SK-N-SH (cell line): ENCODE measurements around the gene HOXB6. TPM values are rescaled to one million over a fixed set of nuclear protein-coding genes. Genes with fewer than 3 reads are reported as not detected.

ENCODE experiments used
- CTCF ChIA-PET: fragments of 300-600, 350-600 bp; formaldehyde crosslinking; extraction: SDS; loops from one replicate; lab custom pipeline; 2021; lab: Yijun Ruan, JAX
- POLR2A ChIA-PET: fragments of 350-600 bp; sonication (Branson Sonifier 250); formaldehyde crosslinking; extraction: SDS; loops from one replicate; lab custom pipeline; 2020; ENCODE audit warnings: antibody characterized with exemption, inconsistent platforms; lab: Yijun Ruan, JAX
- DNase-seq: peaks from one replicate; pipeline ENCODE4 v3.0.0; 2012
- H2AFZ ChIP-seq: fragments of 200-600 bp; sonication (generic); 2 replicates; pipeline ENCODE4 v1.8.1; 2016; ENCODE audit warnings: antibody characterized with exemption, mild to moderate bottlenecking, low read depth
- H3F3A ChIP-seq: fragments of 200-600 bp; sonication (generic); replicated peaks from 2 replicates; pipeline ENCODE3; 2016; ENCODE audit warnings: antibody characterized with exemption, mild to moderate bottlenecking; ENCODE audit not compliant: insufficient read depth
- H3K27ac ChIP-seq, 2 experiments: fragments of 200-500 bp in 1 of 2; fragments of 200-600 bp in 1 of 2; sonication (Bioruptor generic) in 1 of 2; sonication (generic), shearing (Covaris generic) in 1 of 2; 2 replicates each; pipeline versions ENCODE4 v1.5.1 to v1.6.1; 2014 to 2016; ENCODE audit warnings: low read depth in 2 of 2, inconsistent platforms in 1 of 2, low read length in 1 of 2, mild to moderate bottlenecking in 1 of 2, mixed read lengths in 1 of 2
- H3K27me3 ChIP-seq: fragments of 200-600 bp; sonication (generic), shearing (Covaris generic); 2 replicates; pipeline ENCODE4 v1.6.1; 2016; ENCODE audit warnings: mixed run types; ENCODE audit not compliant: insufficient read depth
- H3K36me3 ChIP-seq, 2 experiments: fragments of 200-500 bp in 1 of 2; fragments of 200-600 bp in 1 of 2; sonication (Bioruptor generic) in 1 of 2; sonication (generic) in 1 of 2; replicated peaks in 1 of 2; 2 replicates each; pipeline versions ENCODE3 to v1.5.1; 2014 to 2016; ENCODE audit warnings: low read length in 1 of 2, mild to moderate bottlenecking in 1 of 2; ENCODE audit not compliant: insufficient read depth in 2 of 2, control insufficient read depth in 1 of 2
- H3K4me1 ChIP-seq, 2 experiments: fragments of 200-500 bp in 1 of 2; fragments of 200-600 bp in 1 of 2; sonication (Bioruptor generic) in 1 of 2; sonication (generic), shearing (Covaris generic) in 1 of 2; 2 replicates each; pipeline versions ENCODE4 v1.5.1 to v1.6.1; 2014 to 2016; ENCODE audit warnings: low read depth in 1 of 2, low read length in 1 of 2, mixed run types in 1 of 2; ENCODE audit not compliant: insufficient read depth in 2 of 2, control insufficient read depth in 1 of 2
- H3K4me2 ChIP-seq: fragments of 200-600 bp; sonication (generic), shearing (Covaris generic); 2 replicates; pipeline ENCODE4 v1.6.1; 2017; ENCODE audit warnings: mixed run types
- H3K4me3 ChIP-seq, 2 experiments: fragments of 200-500 bp in 1 of 2; fragments of 200-600 bp in 1 of 2; sonication (Bioruptor generic) in 1 of 2; sonication (generic), shearing (Covaris generic) in 1 of 2; 2 replicates each; pipeline versions ENCODE4 v1.5.1 to v1.8.1; 2014 to 2016; ENCODE audit warnings: low read depth in 2 of 2, inconsistent platforms in 1 of 2, low read length in 1 of 2, mild to moderate bottlenecking in 1 of 2, mixed read lengths in 1 of 2, moderate library complexity in 1 of 2
- H3K79me2 ChIP-seq: fragments of 200-600 bp; sonication (generic); 2 replicates; pipeline ENCODE4 v1.8.1; 2017; ENCODE audit warnings: mild to moderate bottlenecking; ENCODE audit not compliant: insufficient read depth
- H3K9ac ChIP-seq: fragments of 200-600 bp; sonication (generic); 2 replicates; pipeline ENCODE4 v1.6.1; 2017; ENCODE audit warnings: mixed run types
- H3K9me2 ChIP-seq: fragments of 200-600 bp; sonication (generic); 2 replicates; pipeline ENCODE4 v1.6.1; 2017; ENCODE audit warnings: mixed run types
- H3K9me3 ChIP-seq: fragments of 200-600 bp; sonication (generic); 2 replicates; pipeline ENCODE4 v1.6.1; 2017; ENCODE audit warnings: mixed run types, mild to moderate bottlenecking, moderate library complexity
- H4K20me1 ChIP-seq: fragments of 200-600 bp; sonication (generic); 2 replicates; pipeline ENCODE4 v1.6.1; 2017; ENCODE audit warnings: mild to moderate bottlenecking, mixed run types; ENCODE audit not compliant: insufficient read depth
- EZH2phosphoT487 ChIP-seq: fragments of 200-600 bp; sonication (generic); IDR thresholded peaks from 2 replicates; pipeline ENCODE4 v1.6.1; 2017; ENCODE audit warnings: low read depth, mixed run types, mild to moderate bottlenecking, antibody characterized with exemption, moderate library complexity, borderline replicate concordance
- FOSL2 ChIP-seq: IDR thresholded peaks from 2 replicates; pipeline ENCODE4 v1.4.0; 2012; ENCODE audit warnings: low read depth, mild to moderate bottlenecking, moderate library complexity, borderline replicate concordance
- FOXM1 ChIP-seq: IDR thresholded peaks from 2 replicates; pipeline ENCODE4 v1.4.0; 2012; ENCODE audit warnings: low read depth, mild to moderate bottlenecking
- MEF2A ChIP-seq: IDR thresholded peaks from 2 replicates; pipeline ENCODE4 v1.4.0; 2012; ENCODE audit warnings: low read depth, borderline replicate concordance
- PBX3 ChIP-seq: IDR thresholded peaks from 2 replicates; pipeline ENCODE4; 2012
- POLR2AphosphoS5 ChIP-seq: IDR thresholded peaks from 2 replicates; pipeline ENCODE4 v1.6.1; 2012; ENCODE audit warnings: low read depth, low read length
- RCOR1 ChIP-seq: fragments of 150-350 bp; IDR thresholded peaks from 2 replicates; pipeline ENCODE4 v1.6.1; 2017; ENCODE audit warnings: antibody characterized with exemption, low read length
- RXRA ChIP-seq: IDR thresholded peaks from 2 replicates; pipeline ENCODE4 v1.4.0; 2012; ENCODE audit warnings: low read depth, mild to moderate bottlenecking, borderline replicate concordance
- SIN3A ChIP-seq: IDR thresholded peaks from 2 replicates; pipeline ENCODE4 v1.6.1; 2012; ENCODE audit warnings: low read depth, mild to moderate bottlenecking, low read length, moderate library complexity, borderline replicate concordance
- SMC3 ChIP-seq: IDR thresholded peaks from 2 replicates; pipeline ENCODE4 v1.6.1; 2012; ENCODE audit warnings: low read depth, low read length, improper control_type of control experiment
- TAF1 ChIP-seq: IDR thresholded peaks from 2 replicates; pipeline ENCODE4 v1.6.1; 2012; ENCODE audit warnings: low read depth, mild to moderate bottlenecking, low read length, moderate library complexity, borderline replicate concordance
- TEAD4 ChIP-seq: IDR thresholded peaks from 2 replicates; pipeline ENCODE4 v1.4.0; 2012; ENCODE audit warnings: mild to moderate bottlenecking, borderline replicate concordance; ENCODE audit not compliant: insufficient read depth
- USF2 ChIP-seq: fragments of 150-350 bp; IDR thresholded peaks from 2 replicates; pipeline ENCODE4 v1.6.1; 2017; ENCODE audit warnings: antibody characterized with exemption, low read length, low read depth, borderline replicate concordance
- WGBS: methylation state at CpG from one replicate; pipeline ENCODE4 v1.1.6; 2017; ENCODE audit warnings: low lambda C conversion rate; 5-methylcytosine and 5-hydroxymethylcytosine counted together
- polyA plus RNA-seq, 3 experiments: library from polyadenylated mRNA; depleted of rRNA; stranded (reverse); fragments of >200 nt; gene quantifications; 2 replicates each; pipeline ENCODE4 v1.2.3, GENCODE V29; 2012

The HOXB6 gene
- polyA plus RNA-seq, 1 of the 3 experiments (the other 2 are of a cell fraction): not detected

GRCh38 chr17:48642059-48642842 lies 37.5 kb upstream of the HOXB6 start:
- H3K27ac ChIP-seq: no peak overlapping the region
- TF ChIP-seq FOSL2 (no peak), SMC3 (no peak), TAF1 (no peak), SIN3A (no peak), EZH2phosphoT487 (no peak), RCOR1 (no peak), FOXM1 (no peak), POLR2AphosphoS5 (no peak), USF2 (no peak), RXRA (no peak), PBX3 (no peak), TEAD4 (no peak), MEF2A (no peak)
- no peaks in the 10 kb centered on the region for H3F3A ChIP-seq
- no peak overlapping the region for H3K4me2 ChIP-seq
- H3K9me2 ChIP-seq: no peaks in the 10 kb centered on the region
- POLR2A ChIA-PET: no interaction called here
- WGBS: 23% methylated on average over 54 of the region's 58 CpGs
- H3K9me3 ChIP-seq: no peaks in the 10 kb centered on the region
- H3K4me3 ChIP-seq: no peak overlapping the region
- H3K9ac ChIP-seq: no peak overlapping the region
- H2AFZ ChIP-seq: no peak overlapping the region
- H3K27me3 ChIP-seq: peaks cover 100% of the 10 kb centered on the region
- no peaks in the 10 kb centered on the region for H4K20me1 ChIP-seq
- CTCF ChIA-PET: interaction anchor here (1.3 kb wide), 1 partner anchor 36 kb away, joined by 3 read pairs; no protein-coding TSS in a partner anchor
- no peaks in the 10 kb centered on the region for H3K79me2 ChIP-seq
- no peaks in the 10 kb centered on the region for H3K36me3 ChIP-seq
- no peaks in the 10 kb centered on the region for H3K4me1 ChIP-seq
- peak; percentile 35 for DNase-seq

- no peak for DNase-seq
- H3K9me2 ChIP-seq: no peaks in the 10 kb centered on the region
- H3K9ac ChIP-seq: no peak overlapping the region
- H3K27ac ChIP-seq: no peak overlapping the region
- H3K4me1 ChIP-seq: no peaks in the 10 kb centered on the region
- peaks cover 100% of the 10 kb centered on the region for H3K27me3 ChIP-seq
- no peak overlapping the region for H3K4me3 ChIP-seq
- ChIA-PET CTCF (interaction anchor here (0.6 to 1.3 kb wide), 5 partner anchors 9 to 593 kb away, joined by 3 to 6 read pairs (median 3); partner anchors contain the start of gene NFE2L1), POLR2A (no interaction called here)
- H3K36me3 ChIP-seq: no peaks in the 10 kb centered on the region
- no peaks in the 10 kb centered on the region for H4K20me1 ChIP-seq
- no peaks in the 10 kb centered on the region for H3K9me3 ChIP-seq
- H3K4me2 ChIP-seq: no peak overlapping the region
- no peaks in the 10 kb centered on the region for H3K79me2 ChIP-seq
- no peak for TF ChIP-seq FOXM1
- TF ChIP-seq, all 33 proteins: peak for 0
- no peaks in the 10 kb centered on the region for H3F3A ChIP-seq
- no peak overlapping the region for H2AFZ ChIP-seq
- WGBS: 23% methylated on average over 29 of the region's 29 CpGs
Measured at GRCh38 chr17:48641541-48642058, 36.8 kb upstream of the HOXB6 start.
